A204.1 (cell line): ENCODE data around the gene TPRN.

Source experiments
- FAIRE-seq: peaks from 2 replicates; lab custom pipeline; 2012; peaks lifted over from hg19 to GRCh38; lab: Jason Lieb, UNC

The TPRN gene

GRCh38 chr9:137206602-137207001, 6.1 kb upstream of the TPRN start:
- no peak for FAIRE-seq

GRCh38 chr9:137205126-137206069, 4.9 kb upstream of the TPRN start, which contains the start of the genes NDOR1 and TMEM203:
Gene NDOR1 (plus strand): TSS chr9:137205700. CDS start chr9:137205778, 78 bp downstream.
Gene TMEM203 (minus strand): TSS chr9:137205648. CDS start chr9:137205414, 234 bp downstream.
- no peak for FAIRE-seq

- FAIRE-seq, result no peak
These were observed 4.2 kb upstream of the TPRN start for GRCh38 chr9:137204731-137205125.

- FAIRE-seq, result no peak
These were observed 2.4 kb upstream of the TPRN start for GRCh38 chr9:137202966-137203365.

- no peak for FAIRE-seq
These were observed 796 bp upstream of the TPRN start for GRCh38 chr9:137201205-137201868.

GRCh38 chr9:137199411-137200121, 975 bp downstream of the TPRN start:
- FAIRE-seq, result no peak

GRCh38 chr9:137198902-137199283, 1.6 kb downstream of the TPRN start:
- no peak for FAIRE-seq

- no peak for FAIRE-seq
These were observed 2.3 kb downstream of the TPRN start for GRCh38 chr9:137198051-137198901.

GRCh38 chr9:137195525-137196220, 4.9 kb downstream of the TPRN start:
- no peak for FAIRE-seq

- no peak for FAIRE-seq
These were observed 5.6 kb downstream of the TPRN start for GRCh38 chr9:137194909-137195308.

- no peak for FAIRE-seq
These were observed 6.2 kb downstream of the TPRN start for GRCh38 chr9:137194388-137194787.

GRCh38 chr9:137193771-137194170, 6.8 kb downstream of the TPRN start:
- FAIRE-seq, result no peak

GRCh38 chr9:137192859-137193258, 7.7 kb downstream of the TPRN start:
- no peak for FAIRE-seq

GRCh38 chr9:137192448-137192780, 8.1 kb downstream of the TPRN start:
- FAIRE-seq, result no peak

- FAIRE-seq, result no peak
These were observed 8.7 kb downstream of the TPRN start for GRCh38 chr9:137191691-137192447.

GRCh38 chr9:137191245-137191644, 9.3 kb downstream of the TPRN start:
- no peak for FAIRE-seq

GRCh38 chr9:137190315-137190856, 10.2 kb downstream of the TPRN start:
- no peak for FAIRE-seq

GRCh38 chr9:137189297-137190295, 10.9 kb downstream of the TPRN start:
- FAIRE-seq, result no peak
